ENCODE measurements around the gene C9orf43.

GRCh38 chr9:113427629-113428028, 17.1 kb downstream of the C9orf43 start:
- no peak for TF ChIP-seq TAF1 (IDR thresholded peaks at IDR 0.05; ENCODE audit: borderline replicate concordance, low read depth, low read length)
- TF ChIP-seq POLR2A (IDR thresholded peaks at IDR 0.05; ENCODE audit: low read depth, low read length): no peak
- no peak for TF ChIP-seq POLR2AphosphoS5 (IDR thresholded peaks at IDR 0.05; ENCODE audit: low read depth, low read length)

All from GM12892 (cell line).